PC-9 (cell line): ENCODE results near the gene SLC13A1. TPM values are rescaled to one million over a fixed set of nuclear protein-coding genes. Genes with fewer than 3 reads are reported as not detected.

Experiments
- BruUV-seq: library from RNA; stranded (reverse); fragments of 400-500 nt; replicated peaks from 2 replicates; lab custom pipeline; 2021; lab: Mats Ljungman, UMichigan
- CTCF ChIA-PET: fragments of 300-600 bp; sonication (Branson Sonifier 250); formaldehyde crosslinking; loops from one replicate; lab custom pipeline; 2022; ENCODE audit warnings: antibody characterized with exemption; lab: Charles Lee
- POLR2A ChIA-PET: fragments of 300-600 bp; sonication (Branson Sonifier 250); formaldehyde crosslinking; loops from one replicate; lab custom pipeline; 2022; ENCODE audit warnings: antibody characterized with exemption; ENCODE audit not compliant: unreplicated experiment; lab: Charles Lee
- DNase-seq, 2 experiments: peaks; one replicate each; pipeline versions ENCODE4 v3.0.0 to v3.0.0-alpha.2; 2015 to 2022; ENCODE audit warnings: mixed read lengths in 1 of 2
- H2AFZ ChIP-seq: fragments of 200-600 bp; sonication (generic); 2 replicates; pipeline ENCODE4 v1.8.1; 2017; ENCODE audit warnings: antibody characterized with exemption
- H3F3A ChIP-seq: fragments of 200-600 bp; sonication (generic); 2 replicates; pipeline ENCODE4 v1.8.1; 2017; ENCODE audit warnings: antibody characterized with exemption, mild to moderate bottlenecking, low read depth; ENCODE audit not compliant: insufficient read depth
- H3K27ac ChIP-seq: fragments of 200-600 bp; sonication (generic); 2 replicates; pipeline ENCODE4 v1.6.1; 2016; ENCODE audit warnings: mixed run types
- H3K27me3 ChIP-seq: fragments of 200-600 bp; sonication (generic); 2 replicates; pipeline ENCODE4 v1.6.1; 2016; ENCODE audit warnings: low read depth, mixed run types; ENCODE audit not compliant: insufficient read depth
- H3K36me3 ChIP-seq: fragments of 200-600 bp; sonication (generic); 2 replicates; pipeline ENCODE4 v1.6.1; 2016; ENCODE audit warnings: low read depth, mixed run types
- H3K4me1 ChIP-seq: fragments of 200-600 bp; sonication (generic); replicated peaks from 2 replicates; pipeline ENCODE4 v1.6.1; 2016; ENCODE audit warnings: mixed run types; ENCODE audit not compliant: insufficient read depth
- H3K4me2 ChIP-seq: fragments of 200-600 bp; sonication (generic); 2 replicates; pipeline ENCODE4 v1.6.1; 2017; ENCODE audit warnings: mixed run types
- H3K4me3 ChIP-seq: fragments of 200-600 bp; sonication (generic); 2 replicates; pipeline ENCODE4 v1.6.1; 2016; ENCODE audit warnings: mixed run types
- H3K79me2 ChIP-seq: fragments of 200-600 bp; sonication (generic); 2 replicates; pipeline ENCODE4 v1.6.1; 2017; ENCODE audit warnings: low read depth, mixed run types
- H3K9me2 ChIP-seq: fragments of 200-600 bp; sonication (generic); 2 replicates; pipeline ENCODE4 v1.8.1; 2017; ENCODE audit warnings: mild to moderate bottlenecking; ENCODE audit not compliant: insufficient read depth
- H3K9me3 ChIP-seq: fragments of 200-600 bp; sonication (generic); 2 replicates; pipeline ENCODE4 v1.8.1; 2016; ENCODE audit warnings: low read depth; ENCODE audit not compliant: insufficient read depth
- H4K20me1 ChIP-seq: fragments of 200-600 bp; sonication (generic); 2 replicates; pipeline ENCODE4 v1.8.1; 2017; ENCODE audit not compliant: insufficient read depth
- CTCF ChIP-seq: fragments of 200-600 bp; sonication (generic); conservative IDR thresholded peaks from 2 replicates; pipeline ENCODE4 v1.6.1; 2017; ENCODE audit warnings: mixed run types, antibody characterized with exemption, mild to moderate bottlenecking, moderate library complexity
- EZH2 ChIP-seq: fragments of 200-600 bp; sonication (generic); IDR thresholded peaks from 2 replicates; pipeline ENCODE4 v1.8.0; 2017; ENCODE audit warnings: antibody characterized with exemption, low read depth
- intact Hi-C: fragments of 100-400 bp; cut with micrococcal nuclease; formaldehyde crosslinking; loops from one replicate; pipeline ENCODE4 v1.10.0; 2022; ENCODE audit not compliant: unreplicated experiment
- total RNA-seq: library from RNA; stranded (reverse); gene quantifications from 2 replicates; pipeline ENCODE4 v1.2.3, GENCODE V29; 2021

SLC13A1 gene
- total RNA-seq, 1 experiment from 2014 or later: not detected

DNA sequence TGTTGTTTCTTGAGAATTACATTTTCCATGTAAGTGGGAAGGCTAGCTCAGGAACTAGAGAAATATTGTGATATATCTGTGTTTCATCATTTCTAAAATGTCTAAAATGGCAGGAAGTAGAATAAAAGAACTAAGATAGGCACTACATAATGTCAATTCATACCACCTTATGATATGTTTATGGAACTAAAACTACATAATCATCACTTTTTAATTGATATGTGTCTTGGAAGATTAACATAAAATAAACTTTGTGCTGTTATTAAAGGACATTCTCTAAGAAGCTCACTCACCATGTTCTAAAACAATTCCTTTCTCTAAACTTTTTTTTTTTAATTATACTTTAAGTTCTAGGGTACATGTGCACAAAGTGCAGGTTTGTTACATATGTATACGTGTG, 120.7 kb downstream of the SLC13A1 start:
- H2AFZ ChIP-seq: no peak overlapping the region
- no peaks in the 10 kb centered on the region for H3K9me2 ChIP-seq
- no TSS peak for BruUV-seq
- POLR2A ChIA-PET: no interaction called here
- H3F3A ChIP-seq: no peaks in the 10 kb centered on the region
- CTCF ChIA-PET: no interaction called here
- H3K4me3 ChIP-seq: no peak overlapping the region
- no peaks in the 10 kb centered on the region for H3K4me1 ChIP-seq
- H3K79me2 ChIP-seq: no peaks in the 10 kb centered on the region
- DNase-seq: no peak
- no peaks in the 10 kb centered on the region for H4K20me1 ChIP-seq
- H3K36me3 ChIP-seq: no peaks in the 10 kb centered on the region
- TF ChIP-seq CTCF (no peak), EZH2 (no peak)
- no peak overlapping the region for H3K4me2 ChIP-seq
- intact Hi-C loops: no loop called here
- H3K27me3 ChIP-seq: no peaks in the 10 kb centered on the region
- H3K9me3 ChIP-seq: no peaks in the 10 kb centered on the region
- H3K27ac ChIP-seq: no peak overlapping the region

DNA sequence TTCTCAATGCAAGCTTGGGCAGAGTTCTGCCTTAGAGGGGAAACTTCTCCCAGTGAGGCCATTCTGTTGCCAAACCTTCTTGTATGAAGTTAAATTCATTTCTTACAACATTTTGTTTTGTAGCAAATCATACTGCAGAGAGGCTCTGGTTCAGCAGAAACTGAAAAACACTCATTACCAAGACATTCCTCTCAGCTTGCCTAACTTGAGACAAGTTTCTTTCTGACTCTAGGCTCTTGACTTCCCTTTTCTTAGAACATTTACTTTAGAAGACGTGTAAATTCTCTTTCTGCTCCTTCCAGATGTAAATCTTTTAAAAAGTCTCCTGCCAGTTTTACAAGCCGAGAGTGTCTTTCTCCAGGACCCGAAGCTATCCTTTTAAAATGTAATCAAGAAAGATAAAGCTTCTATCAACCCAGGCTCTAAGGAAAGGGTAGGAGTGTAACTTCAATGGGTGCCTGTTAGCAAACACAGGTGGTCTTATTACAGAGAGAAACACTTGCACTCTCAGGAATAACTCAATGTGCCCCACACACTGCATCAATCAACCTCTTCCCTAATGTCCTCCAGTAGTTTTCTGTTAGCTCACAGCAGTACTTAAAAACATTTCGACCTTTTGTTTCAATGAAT, 123.8 kb downstream of the SLC13A1 start:
- TF ChIP-seq CTCF (no peak), EZH2 (no peak)
- BruUV-seq: no TSS peak
- intact Hi-C loops: no loop called here
- Histone ChIP-seq H3K4me3 (no peak overlapping the region), H3K27ac (no peak overlapping the region), H3K79me2 (no peaks in the 10 kb centered on the region), H3F3A (no peaks in the 10 kb centered on the region), H2AFZ (no peak overlapping the region), H3K9me2 (no peaks in the 10 kb centered on the region), H3K4me2 (no peak overlapping the region), H3K27me3 (no peaks in the 10 kb centered on the region), H3K36me3 (no peaks in the 10 kb centered on the region), H3K4me1 (no peaks in the 10 kb centered on the region), H4K20me1 (no peaks in the 10 kb centered on the region), H3K9me3 (no peaks in the 10 kb centered on the region)
- ChIA-PET CTCF (no interaction called here), POLR2A (no interaction called here)
- no peak for DNase-seq

DNA sequence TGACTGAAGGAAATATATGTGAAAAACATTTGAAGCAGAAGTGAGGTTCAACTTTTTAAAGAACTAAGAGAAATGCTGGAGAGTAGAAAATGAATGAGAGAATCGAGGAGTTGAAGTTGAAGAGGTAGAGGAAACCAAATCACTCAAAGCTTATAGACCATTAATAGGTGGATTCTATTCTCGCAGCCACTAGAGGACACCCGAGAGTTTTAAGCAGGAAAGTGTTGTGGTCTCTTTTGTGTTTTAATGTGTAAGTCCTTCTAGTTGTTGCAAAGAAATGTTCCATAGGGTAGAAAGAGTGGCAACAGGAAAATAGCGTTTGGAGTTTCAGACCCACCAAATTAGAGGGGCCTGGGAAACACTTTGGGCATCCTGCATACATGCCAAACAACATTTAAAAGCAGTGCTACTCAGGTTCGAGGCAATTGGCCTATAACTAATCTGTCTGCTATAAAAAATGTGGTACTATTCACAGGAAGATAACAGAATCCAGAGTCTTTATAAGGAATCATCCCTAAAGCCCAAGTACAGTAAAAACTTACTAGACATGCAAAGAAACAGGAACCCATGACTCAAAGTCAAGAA, 129.0 kb downstream of the SLC13A1 start:
- no peaks in the 10 kb centered on the region for H3K9me3 ChIP-seq
- H2AFZ ChIP-seq: 0 out of 2 replicates have a peak overlapping the region, but pooled peaks have one; percentile 15
- intact Hi-C loops: loop anchor here (1.0 to 5.0 kb wide), 2 partner anchors 82 to 297 kb away; no protein-coding TSS in a partner anchor
- H3F3A ChIP-seq: no peaks in the 10 kb centered on the region
- no peaks in the 10 kb centered on the region for H3K4me1 ChIP-seq
- no peaks in the 10 kb centered on the region for H3K36me3 ChIP-seq
- no peak overlapping the region for H3K27ac ChIP-seq
- DNase-seq: peak in 1 of 2 experiments; percentile 12
- no TSS peak for BruUV-seq
- no peaks in the 10 kb centered on the region for H4K20me1 ChIP-seq
- ChIA-PET POLR2A (no interaction called here), CTCF (no interaction called here)
- no peaks in the 10 kb centered on the region for H3K27me3 ChIP-seq
- no peaks in the 10 kb centered on the region for H3K79me2 ChIP-seq
- H3K4me2 ChIP-seq: no peak overlapping the region
- TF ChIP-seq CTCF (peak; percentile 66), EZH2 (no peak)
- no peak overlapping the region for H3K4me3 ChIP-seq
- no peaks in the 10 kb centered on the region for H3K9me2 ChIP-seq
